Parathyroid adenoma (tissue), 2 donors: ENCODE data around the gene KRT35.

ENCODE experiments used
- H2AFZ ChIP-seq: fragments of 300-600 bp; sonication (generic); one replicate; pipeline ENCODE4 v1.7.0; 2017; ENCODE audit warnings: antibody characterized with exemption, mild to moderate bottlenecking
- H3K27ac ChIP-seq: fragments of 300-600 bp; sonication (generic); one replicate; pipeline ENCODE4 v1.7.0; 2017
- H3K27me3 ChIP-seq: fragments of 300-600 bp; sonication (generic); one replicate; pipeline ENCODE4 v1.7.0; 2017; ENCODE audit warnings: low read length; ENCODE audit not compliant: control insufficient read depth, insufficient read depth
- H3K36me3 ChIP-seq: fragments of 300-600 bp; sonication (generic); one replicate; pipeline ENCODE4 v1.7.0; 2017; ENCODE audit warnings: low read length; ENCODE audit not compliant: control insufficient read depth, insufficient read depth
- H3K4me1 ChIP-seq: fragments of 300-600 bp; sonication (generic); one replicate; pipeline ENCODE4 v1.7.0; 2017; ENCODE audit warnings: control low read depth
- H3K4me2 ChIP-seq: fragments of 300-600 bp; sonication (generic); one replicate; pipeline ENCODE4 v1.7.0; 2017; ENCODE audit warnings: low read length
- H3K4me3 ChIP-seq: fragments of 300-600 bp; sonication (generic); one replicate; pipeline ENCODE4 v1.7.0; 2017; ENCODE audit warnings: low read depth, low read length
- H3K79me2 ChIP-seq: fragments of 300-600 bp; sonication (generic); one replicate; pipeline ENCODE4 v1.7.0; 2017; ENCODE audit warnings: control low read depth
- H3K9ac ChIP-seq: fragments of 300-600 bp; sonication (generic); one replicate; pipeline ENCODE4 v1.7.0; 2017; ENCODE audit warnings: mild to moderate bottlenecking
- H3K9me3 ChIP-seq: fragments of 300-600 bp; sonication (generic); one replicate; pipeline ENCODE4 v1.7.0; 2017; ENCODE audit warnings: low read length; ENCODE audit not compliant: control insufficient read depth
- TF ChIP-seq, protein P1 (sequence below): fragments of 300-600 bp; sonication (generic); IDR thresholded peaks from one replicate; pipeline ENCODE4 v1.7.0; 2017; ENCODE audit warnings: antibody characterized with exemption, mild to moderate bottlenecking
- donor health status: primary hyperparathyroidism.

Gene KRT35

DNA sequence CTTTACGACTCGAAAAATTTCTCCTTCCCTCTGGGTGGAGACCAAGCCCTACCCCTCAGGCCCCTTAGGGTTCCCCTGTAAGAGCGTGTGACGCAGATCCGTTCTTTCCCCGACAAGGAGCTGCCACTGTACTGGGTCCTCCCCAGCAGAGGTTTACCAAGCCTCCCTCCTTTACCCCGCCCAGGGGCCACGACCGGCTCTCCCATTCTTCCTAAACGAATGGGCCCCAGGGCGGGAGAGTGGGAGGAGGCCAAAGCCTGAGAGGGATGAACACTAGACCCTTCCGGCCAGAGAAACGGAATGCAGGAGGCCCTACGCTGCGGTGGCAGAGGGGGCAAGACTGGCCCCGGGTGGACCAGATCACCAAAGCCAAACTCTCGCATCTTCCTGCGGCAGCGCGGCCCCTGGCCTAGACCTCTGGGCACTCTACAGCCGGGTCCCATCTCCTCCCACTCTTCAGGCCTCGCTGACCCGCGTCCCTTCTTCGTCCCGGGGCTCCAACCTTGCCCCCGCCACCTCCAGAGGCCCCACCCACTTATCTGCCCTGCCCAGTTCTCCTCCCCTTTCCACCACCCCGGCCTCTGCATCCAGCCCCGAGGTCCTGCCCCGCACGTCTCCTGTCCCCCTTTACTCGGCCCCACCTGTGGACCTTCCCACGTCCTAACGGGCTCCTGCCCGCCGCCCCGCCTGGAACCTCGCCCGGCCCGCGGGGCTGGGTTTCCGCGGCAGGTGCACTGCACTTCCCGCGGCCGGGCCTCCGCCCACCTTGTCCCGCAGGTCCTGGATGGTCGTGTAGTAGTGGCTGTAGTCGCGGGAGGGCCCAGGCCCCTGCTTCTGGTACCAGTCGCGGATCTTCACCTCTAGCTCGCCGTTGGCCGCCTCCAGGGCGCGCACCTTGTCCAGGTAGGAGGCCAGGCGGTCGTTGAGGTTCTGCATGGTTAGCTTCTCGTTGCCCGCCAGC, 46.4 kb upstream of the KRT35 start:
- H3K4me1 ChIP-seq: peaks cover 21% of the 10 kb centered on the region
- H3K4me3 ChIP-seq: peak overlapping the region; percentile 70
- no peaks in the 10 kb centered on the region for H3K9me3 ChIP-seq
- no peaks in the 10 kb centered on the region for H3K27me3 ChIP-seq
- H2AFZ ChIP-seq: peak overlapping the region; percentile 74
- H3K4me2 ChIP-seq: peak overlapping the region; percentile 93
- peak overlapping the region; percentile 88 for H3K9ac ChIP-seq
- TF ChIP-seq, protein P1, sequence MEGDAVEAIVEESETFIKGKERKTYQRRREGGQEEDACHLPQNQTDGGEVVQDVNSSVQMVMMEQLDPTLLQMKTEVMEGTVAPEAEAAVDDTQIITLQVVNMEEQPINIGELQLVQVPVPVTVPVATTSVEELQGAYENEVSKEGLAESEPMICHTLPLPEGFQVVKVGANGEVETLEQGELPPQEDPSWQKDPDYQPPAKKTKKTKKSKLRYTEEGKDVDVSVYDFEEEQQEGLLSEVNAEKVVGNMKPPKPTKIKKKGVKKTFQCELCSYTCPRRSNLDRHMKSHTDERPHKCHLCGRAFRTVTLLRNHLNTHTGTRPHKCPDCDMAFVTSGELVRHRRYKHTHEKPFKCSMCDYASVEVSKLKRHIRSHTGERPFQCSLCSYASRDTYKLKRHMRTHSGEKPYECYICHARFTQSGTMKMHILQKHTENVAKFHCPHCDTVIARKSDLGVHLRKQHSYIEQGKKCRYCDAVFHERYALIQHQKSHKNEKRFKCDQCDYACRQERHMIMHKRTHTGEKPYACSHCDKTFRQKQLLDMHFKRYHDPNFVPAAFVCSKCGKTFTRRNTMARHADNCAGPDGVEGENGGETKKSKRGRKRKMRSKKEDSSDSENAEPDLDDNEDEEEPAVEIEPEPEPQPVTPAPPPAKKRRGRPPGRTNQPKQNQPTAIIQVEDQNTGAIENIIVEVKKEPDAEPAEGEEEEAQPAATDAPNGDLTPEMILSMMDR: no peak
- peak overlapping the region; percentile 85 for H3K27ac ChIP-seq
- no peaks in the 10 kb centered on the region for H3K79me2 ChIP-seq
- H3K36me3 ChIP-seq: no peaks in the 10 kb centered on the region

DNA sequence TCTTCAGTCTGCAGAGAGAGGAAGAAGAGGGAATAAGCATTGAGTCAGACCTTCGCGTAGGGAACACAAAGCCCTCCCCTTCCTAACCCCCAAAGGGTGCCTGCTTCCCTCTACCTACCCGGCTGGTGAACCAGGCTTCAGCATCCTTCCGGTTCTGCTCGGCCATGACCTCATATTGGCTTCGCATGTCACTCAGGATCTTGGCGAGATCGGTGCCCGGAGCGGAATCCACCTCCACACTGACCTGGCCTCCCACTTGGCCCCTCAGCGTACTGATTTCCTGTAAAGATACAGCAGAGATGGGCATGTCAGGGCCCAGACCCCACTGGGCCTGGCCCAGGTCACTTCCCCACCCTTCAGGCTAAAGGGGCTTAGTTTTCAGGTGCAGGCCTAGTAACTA, 43.3 kb upstream of the KRT35 start:
- Histone ChIP-seq H3K36me3 (no peaks in the 10 kb centered on the region), H3K9ac (no peak overlapping the region), H2AFZ (no peak overlapping the region), H3K4me1 (peaks cover 10% of the 10 kb centered on the region), H3K27me3 (no peaks in the 10 kb centered on the region), H3K4me3 (no peak overlapping the region), H3K9me3 (no peaks in the 10 kb centered on the region), H3K27ac (no peak overlapping the region), H3K79me2 (no peaks in the 10 kb centered on the region), H3K4me2 (no peak overlapping the region)
- TF ChIP-seq, protein P1: no peak

DNA sequence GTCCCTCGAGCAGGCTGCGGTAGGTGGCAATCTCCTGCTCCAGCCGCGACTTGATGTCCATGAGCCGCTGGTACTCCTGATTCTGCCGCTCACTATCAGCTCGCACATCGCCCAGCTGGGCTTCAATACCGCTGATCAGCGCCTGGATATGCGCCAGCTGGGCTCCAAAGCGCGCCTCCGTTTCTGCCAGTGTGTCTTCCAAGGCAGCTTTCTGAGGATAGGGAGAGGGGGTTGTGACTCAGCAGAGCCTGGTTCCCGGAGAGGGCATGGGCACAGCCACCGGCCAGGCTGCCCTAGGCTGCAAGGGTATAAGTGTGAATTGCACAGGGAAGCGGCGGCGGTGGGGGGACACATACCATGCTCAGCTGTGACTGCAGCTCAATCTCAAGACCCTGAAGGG, 42.8 kb upstream of the KRT35 start:
- Histone ChIP-seq H3K36me3 (no peaks in the 10 kb centered on the region), H3K27ac (no peak overlapping the region), H3K9me3 (no peaks in the 10 kb centered on the region), H3K9ac (no peak overlapping the region), H3K4me1 (peaks cover 7% of the 10 kb centered on the region), H2AFZ (no peak overlapping the region), H3K79me2 (no peaks in the 10 kb centered on the region), H3K27me3 (no peaks in the 10 kb centered on the region), H3K4me2 (no peak overlapping the region), H3K4me3 (no peak overlapping the region)
- TF ChIP-seq, protein P1: no peak

DNA sequence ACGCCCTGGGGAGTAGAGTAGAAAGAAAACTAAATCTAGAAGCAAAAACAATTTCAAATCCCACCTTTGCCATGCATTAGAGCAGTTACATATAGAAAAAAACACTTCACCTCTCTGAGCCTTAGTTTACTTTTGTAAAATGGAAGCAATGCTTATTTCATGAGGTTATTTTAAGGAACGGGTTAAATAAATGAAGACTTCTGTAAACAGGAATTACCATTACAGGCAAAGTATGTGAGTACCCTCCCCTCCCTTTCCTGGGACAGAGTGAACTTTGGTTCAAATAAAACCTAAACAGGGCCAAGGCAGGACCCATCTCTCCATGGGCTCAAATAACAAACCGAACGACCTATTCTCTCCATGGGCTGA, 42.3 kb upstream of the KRT35 start:
- Histone ChIP-seq H3K9me3 (no peaks in the 10 kb centered on the region), H3K4me1 (peaks cover 5% of the 10 kb centered on the region), H3K4me3 (no peak overlapping the region), H3K4me2 (no peak overlapping the region), H3K27ac (no peak overlapping the region), H3K27me3 (no peaks in the 10 kb centered on the region), H3K36me3 (no peaks in the 10 kb centered on the region), H2AFZ (no peak overlapping the region), H3K79me2 (no peaks in the 10 kb centered on the region), H3K9ac (no peak overlapping the region)
- TF ChIP-seq, protein P1: no peak
